ENCODE measurements around the gene PPME1.

The PPME1 gene

DNA sequence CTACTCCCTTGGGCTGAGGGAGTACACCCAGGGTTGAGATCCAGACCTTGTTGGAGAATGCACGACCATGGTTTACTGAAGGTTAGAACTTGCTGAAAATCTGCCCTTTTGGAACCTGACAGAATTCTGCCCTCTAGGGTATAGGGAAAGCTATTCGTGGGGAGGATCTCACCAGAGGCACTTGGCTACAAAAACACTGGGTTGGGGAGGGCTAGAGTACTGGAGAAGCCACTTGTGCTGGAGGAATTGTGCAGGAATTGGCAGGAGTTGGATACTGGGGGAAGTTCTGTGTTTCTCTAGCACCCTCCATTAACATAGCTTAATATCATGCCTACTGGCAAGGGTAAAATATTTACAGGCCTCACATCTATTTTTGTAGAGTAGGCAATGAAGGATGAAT is 55.8 kb downstream of the PPME1 start:
- no peak for DNase-seq (ENCODE audit: low read depth in 2 of 2)

DNA sequence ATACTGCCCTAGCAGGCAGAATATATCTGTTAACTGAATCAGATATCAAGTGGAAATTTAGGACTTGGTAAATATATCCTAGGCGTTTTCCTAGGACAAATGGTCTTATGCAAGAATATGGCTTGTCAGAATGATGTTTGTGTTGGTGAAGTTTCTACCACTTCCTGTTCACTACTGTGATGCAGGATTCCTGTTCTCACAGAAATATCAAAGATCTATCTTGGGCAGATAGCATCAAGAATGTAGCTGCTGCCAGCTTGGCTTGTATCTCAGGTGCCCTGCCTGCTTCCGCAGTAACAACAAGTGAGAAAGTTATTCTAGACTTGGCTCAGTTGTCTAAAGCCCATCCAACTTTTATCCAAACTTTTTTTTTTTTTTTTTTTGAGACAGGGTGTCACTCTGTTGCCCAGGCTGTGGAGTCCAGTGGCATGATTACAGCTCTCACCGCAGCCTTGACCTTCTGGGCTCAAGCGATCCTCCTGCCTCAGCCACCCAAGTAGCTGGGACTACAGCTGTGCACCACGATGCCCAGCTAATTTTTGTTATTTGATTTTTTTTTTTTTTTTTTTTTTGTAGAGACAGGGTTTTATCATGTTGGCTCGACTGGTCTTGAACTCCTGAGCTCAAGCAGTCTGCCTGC is 61.3 kb downstream of the PPME1 start:
- no peak for DNase-seq (ENCODE audit: low read depth in 2 of 2)

DNA sequence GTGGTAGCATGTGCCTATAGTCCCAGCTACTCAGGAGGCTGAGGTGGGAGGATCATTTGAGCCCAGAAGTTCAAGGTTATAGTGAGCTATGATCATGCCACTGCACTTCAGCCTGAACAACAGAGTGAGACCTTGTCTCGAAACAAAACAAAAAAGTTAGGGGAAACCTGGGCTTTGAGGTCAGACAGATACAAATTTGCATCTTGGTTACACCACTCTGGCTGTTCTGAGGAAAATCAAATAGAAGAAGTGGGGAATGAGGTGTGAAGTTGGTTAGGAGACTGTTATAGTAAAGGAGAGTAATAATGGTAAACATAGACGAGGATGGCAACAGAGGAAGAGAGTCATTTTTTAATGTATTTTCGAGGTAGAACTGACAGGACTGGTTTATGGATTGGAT is 62.6 kb downstream of the PPME1 start:
- no peak for DNase-seq (ENCODE audit: low read depth in 2 of 2)

DNA sequence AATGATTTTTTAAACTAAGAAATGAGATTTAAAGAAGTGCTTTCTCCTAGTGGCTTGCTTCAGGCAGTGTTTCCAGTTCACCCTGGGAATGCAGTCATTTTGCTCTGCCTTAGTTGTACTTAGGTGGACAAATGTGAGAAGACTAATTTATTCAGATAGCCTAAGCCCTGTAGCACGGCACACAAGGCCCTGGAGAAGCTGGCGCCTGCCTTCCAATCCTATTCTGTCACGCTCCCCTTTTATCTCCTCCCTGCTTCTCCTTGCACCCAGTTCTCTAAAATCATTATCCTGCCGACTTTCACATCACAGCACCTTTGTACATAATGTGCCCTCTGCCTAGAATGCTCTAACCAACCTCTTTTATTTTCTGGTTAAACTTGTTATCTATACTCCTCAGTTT is 64.0 kb downstream of the PPME1 start:
- no peak for DNase-seq (ENCODE audit: low read depth in 2 of 2)

DNA sequence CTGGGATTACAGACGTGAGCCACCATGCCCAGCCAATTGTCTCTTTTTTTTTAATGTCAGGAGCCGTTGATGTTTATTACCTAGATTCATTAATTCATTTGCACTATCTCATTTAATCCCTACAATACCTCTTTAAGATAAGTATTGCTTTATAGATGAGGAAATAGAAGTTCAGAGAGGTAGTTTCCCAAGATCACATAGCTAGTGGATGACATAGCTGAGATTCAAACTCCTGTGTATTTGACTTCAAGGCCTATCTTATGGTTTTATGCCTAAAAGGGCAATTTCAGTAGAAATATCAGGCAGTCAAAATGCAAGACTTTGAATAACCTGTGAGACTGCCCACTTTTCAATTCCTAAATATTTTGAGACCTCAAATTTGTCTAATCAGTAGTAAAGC is 66.5 kb downstream of the PPME1 start:
- no peak for DNase-seq (ENCODE audit: low read depth in 2 of 2)

DNA sequence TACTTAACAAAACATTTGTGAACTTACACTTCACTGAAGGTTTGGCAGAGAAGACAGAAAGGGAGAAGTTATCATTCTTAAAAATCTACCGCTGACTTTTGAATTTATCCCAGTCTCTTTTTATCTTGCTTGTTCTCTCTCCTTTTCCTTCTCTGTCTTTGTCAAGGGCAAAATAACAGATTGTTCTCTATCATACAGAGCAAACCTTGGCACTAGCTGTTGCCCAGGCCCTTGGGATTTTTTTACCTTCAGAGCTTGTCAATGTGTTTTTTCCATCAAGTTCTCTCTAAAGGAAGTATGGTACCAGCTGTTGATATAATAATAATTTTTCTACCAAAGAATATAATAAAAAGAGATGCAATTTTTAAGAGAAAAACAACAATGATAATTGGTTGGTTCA is 67.2 kb downstream of the PPME1 start:
- no peak for DNase-seq (ENCODE audit: low read depth in 2 of 2)

DNA sequence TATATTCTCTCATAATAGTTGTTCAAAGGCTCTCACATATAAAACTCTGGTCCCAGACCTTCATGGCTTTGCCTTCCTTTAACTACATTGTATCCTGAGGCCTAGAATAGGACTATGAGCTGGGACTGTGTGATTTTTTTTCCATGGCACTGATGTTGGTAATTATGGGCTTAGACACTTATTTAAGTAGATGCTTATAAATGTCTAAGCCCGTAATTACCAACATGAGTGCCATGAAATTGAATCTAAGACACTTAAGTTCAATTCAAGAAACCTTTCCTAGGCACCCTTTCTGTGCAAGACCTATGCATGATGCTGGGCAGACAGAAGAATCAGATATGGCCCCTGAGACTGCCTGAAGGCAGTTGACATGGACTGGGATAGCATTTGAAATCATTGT is 77.4 kb downstream of the PPME1 start:
- DNase-seq (ENCODE audit: low read depth in 2 of 2), result no peak

DNA sequence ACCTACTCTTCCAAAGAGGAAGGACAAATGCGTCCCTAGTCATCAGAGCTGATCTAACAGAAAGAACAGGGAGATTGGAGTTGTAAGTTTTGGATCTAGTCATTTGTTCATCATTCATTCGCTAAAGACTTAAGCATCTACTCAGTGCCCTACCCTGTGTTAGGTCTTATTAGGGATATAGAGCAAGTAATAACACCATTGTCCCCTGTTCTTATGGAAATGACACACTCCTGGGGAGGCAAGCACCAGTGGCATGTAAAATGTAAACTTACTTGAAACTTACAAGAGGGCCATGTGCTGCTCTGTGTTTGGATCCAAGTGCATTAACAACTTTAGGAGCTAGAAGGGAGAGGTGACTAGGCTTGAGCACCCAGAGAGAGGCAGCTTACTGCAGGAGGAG is 78.4 kb downstream of the PPME1 start:
- no peak for DNase-seq (ENCODE audit: low read depth in 2 of 2)

DNA sequence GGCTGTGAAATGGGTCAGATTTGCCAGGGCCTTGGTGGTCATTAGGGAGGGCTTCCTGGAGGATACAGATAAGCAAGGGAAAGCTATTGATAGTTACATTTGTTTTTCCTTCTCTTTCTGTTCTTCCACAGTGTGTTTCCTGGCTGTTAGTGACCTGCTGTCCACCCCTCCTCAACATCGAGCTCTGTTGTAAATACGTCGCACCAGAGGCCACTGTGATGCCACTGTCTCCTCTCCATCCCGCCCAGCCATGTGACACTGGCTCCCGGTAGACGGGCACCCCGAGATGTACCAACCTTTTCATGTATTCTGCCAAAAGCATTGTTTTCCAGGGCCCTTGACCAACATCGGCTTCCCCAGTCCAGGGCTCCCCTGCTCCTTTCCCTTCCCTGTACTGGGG is 82.3 kb downstream of the PPME1 start:
- no peak for DNase-seq (ENCODE audit: low read depth in 2 of 2)

DNA sequence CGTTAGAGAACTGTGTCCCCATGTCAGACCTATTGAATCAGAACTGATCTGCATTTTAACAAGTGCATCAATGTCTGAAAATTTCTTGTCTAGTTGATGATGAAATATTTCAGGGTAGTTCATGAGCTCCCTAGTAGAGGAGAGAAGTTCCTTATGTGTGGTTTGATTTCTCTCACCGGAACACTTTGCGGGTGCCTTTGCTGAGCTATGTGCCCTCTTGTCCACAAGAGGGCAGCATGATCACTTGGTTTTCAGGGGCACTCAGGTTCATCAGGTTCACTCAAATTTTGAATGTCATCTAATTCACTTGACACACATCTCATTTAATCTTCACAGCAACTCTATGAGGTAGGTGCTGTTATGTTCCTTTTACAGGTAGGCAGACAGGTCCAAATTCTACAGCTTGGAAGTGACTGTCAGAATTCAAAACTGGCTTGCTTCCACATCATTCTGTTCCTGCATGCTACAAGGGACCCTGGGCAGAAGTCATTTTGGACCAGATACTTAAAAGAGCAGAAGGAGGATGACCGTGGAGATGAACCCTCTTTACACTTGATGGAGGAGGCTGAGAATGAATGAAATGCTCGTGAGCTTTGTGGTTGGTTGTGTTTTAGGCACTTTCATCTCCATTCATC is 84.8 kb downstream of the PPME1 start:
- peak; percentile 21 to 31 for DNase-seq (ENCODE audit: low read depth in 2 of 2)

DNA sequence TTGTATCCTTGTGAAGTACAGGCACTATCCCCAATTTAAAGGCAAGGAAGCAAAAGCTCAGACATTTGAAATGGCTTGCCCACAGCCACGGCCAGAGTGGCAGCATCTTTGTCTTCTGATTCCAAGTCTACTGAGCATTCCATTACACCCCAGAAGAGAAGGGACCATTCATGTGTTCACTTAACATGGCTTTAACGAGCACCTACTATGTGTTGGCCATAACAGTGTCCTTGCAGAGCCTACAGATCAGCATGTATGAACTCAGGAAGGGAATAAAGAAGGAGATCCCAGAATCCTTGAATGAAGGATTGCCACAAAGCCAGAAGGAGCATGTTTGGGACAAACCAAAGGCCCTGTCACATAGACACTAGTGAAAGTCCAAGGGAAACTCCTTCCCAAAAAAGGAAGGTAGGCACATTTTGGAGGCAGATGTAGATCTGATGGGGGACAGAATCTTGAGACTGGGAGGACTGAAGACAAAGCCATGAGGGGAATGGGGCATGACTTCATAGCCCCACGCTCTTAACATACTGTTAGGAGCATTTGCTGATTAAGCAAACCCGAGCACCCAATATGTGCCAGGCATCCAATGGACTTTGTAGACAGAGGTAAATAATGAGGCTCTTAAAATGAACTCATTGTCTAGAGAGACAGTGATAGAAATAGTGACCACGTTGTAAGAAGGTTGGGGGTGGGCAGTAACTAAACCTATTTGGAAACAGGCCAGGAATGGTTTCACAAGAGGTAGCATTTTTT is 85.5 kb downstream of the PPME1 start:
- DNase-seq (ENCODE audit: low read depth in 2 of 2), result no peak

DNA sequence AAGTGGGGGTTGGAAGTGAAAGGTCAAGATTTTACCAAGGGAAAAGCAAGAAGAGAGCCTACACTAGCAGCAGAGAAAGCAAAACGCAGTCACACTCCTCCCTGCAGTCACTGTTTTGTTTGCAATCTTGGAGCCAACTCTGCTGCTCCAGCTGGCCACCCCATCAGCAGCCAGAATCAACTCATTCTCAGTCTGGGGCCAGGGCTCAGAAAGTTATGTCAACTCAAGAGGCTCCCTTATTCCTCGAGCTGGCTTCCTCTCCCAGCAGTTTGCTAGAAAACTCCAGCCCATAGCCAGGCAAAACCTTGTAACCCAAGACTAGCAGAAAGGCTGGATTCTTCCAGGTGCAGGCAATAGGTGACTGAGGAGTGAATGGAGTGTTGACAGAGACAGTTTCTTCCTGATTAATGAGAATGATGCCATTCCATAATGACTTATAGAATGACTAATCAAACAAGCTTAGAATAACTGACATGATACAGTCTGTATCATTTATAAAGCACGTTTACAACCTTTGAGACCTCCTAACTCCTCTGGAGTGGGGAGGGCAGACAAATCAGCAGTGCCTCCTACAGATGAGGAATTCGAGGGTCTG is 87.0 kb downstream of the PPME1 start:
- no peak for DNase-seq (ENCODE audit: low read depth in 2 of 2)

DNA sequence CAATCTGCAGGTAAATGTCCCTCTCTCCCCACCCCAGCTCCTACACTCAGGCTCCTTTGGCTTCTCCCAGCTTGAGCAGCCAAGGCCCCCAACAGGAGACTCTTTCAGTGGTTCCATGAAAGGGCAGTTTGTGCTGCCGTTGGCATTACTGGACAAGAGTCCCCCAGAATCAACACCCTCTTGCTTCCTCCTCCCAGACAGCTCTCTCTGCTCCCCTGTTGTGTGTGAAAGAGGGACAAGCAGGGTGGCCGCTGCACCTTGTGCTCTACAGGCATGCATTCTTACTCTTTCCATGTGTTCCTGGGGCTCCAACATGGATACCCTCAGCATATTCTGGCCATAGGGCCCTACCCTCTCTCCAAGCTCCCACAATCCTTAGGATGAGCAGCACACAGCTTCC is 91.6 kb downstream of the PPME1 start:
- no peak for DNase-seq (ENCODE audit: low read depth in 2 of 2)

DNA sequence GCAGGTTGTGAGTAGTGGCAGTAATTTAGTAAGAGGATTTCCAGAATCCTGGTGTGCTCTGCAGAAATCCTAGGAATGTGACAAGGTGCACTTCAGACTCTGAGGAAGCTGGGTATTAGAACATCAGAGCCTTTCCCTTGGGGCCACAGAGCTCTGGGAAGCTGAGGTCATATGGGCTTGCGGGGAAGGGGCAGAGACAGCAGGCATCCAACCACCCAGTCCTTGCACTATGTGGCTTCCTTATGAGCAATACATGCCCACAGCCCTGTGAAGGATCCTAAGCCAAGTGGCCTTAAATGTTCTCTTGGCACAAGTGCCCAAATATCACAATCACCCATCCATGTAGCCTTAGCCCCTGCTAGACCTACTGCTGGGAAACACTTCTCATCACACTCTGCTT is 94.2 kb downstream of the PPME1 start:
- DNase-seq (ENCODE audit: low read depth in 2 of 2), result no peak

DNA sequence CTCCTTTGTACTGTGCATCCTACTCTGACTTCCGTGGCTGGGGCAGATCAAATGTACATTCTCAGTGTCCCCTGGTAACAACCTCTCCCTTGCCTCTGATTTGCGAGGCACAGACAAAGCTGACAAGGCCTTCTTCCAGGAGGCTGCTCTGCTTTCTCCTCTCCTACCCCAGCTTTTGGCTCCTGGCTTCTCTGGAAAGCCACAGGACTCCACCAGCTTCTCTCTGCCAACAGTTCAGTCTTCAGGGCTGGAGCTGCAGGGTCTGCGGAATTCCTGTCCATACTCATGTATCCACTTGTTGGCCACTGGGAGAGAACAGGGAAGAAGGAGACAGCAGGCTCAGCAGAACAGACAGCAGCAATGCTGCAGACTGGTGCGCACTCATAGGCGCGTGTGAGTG is 95.9 kb downstream of the PPME1 start:
- DNase-seq (ENCODE audit: low read depth in 2 of 2), result no peak

DNA sequence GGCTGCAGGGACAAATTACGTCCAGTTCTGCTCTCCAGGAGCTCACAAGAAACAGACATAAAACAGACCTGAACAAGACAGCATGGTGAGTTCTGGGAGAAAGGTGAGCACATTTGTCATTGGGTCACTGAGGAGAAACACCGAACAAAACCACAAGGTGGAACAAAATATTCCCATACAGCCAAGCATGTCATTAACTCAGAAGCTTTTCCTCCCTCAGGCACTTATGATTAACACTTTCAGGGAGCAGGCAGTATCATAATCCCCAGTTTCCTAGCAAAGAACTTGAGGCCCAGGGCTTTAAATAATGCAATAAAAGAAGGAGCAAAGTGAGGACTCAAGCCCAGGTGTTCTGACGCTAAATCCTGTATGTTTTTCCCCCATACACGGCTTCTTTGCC is 97.4 kb downstream of the PPME1 start:
- no peak for DNase-seq (ENCODE audit: low read depth in 2 of 2)

DNA sequence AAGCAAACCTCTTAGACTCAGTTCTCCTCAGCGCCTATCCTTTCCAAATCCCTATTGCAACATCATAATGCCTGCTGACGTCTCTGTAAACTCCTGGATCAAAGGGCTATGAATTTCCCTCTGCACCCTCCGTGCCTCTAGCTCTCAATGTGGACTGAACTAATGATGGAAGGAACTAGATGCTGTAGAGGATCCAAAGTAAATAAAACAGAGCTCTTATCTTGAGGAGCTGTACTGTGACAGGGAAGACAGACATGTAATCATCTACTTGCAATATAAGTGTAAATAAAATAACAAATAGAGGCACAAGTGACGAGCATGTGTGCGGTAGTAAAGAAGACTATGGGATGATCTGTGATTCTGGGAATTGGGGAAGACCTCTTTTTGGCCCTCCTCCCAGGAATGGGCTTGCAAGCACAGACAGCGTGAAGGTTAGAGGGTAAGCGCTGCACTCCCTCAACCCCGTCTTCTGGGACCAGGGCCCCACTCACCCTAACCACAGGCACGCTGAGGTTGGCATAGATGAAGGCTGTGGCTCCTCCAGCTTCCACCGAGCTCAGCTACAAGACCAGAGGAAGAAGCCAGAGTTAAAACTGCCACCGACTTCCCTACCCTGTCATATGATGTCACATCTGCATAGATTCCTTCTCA is 98.2 kb downstream of the PPME1 start:
- DNase-seq (ENCODE audit: low read depth in 2 of 2), result no peak

DNA sequence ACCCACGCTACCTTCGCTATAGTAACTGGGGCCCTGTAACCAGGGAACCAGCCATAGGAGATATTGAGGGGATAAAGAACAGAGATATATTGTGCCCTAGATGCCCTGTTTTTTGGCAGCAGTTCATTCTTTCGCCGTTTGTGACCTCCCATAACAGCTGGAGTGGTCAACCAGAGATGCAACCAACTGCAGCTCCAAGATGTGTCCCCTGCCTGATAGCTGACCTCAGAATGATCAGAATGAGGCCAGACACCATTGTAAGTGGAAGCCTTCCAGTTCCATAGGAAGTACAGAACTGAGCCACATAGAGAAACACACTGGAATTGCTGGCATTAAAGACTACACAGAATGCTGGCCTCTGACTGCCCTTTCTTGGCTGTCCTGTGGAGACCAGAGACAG is 101.2 kb downstream of the PPME1 start:
- DNase-seq (ENCODE audit: low read depth in 2 of 2), result no peak

DNA sequence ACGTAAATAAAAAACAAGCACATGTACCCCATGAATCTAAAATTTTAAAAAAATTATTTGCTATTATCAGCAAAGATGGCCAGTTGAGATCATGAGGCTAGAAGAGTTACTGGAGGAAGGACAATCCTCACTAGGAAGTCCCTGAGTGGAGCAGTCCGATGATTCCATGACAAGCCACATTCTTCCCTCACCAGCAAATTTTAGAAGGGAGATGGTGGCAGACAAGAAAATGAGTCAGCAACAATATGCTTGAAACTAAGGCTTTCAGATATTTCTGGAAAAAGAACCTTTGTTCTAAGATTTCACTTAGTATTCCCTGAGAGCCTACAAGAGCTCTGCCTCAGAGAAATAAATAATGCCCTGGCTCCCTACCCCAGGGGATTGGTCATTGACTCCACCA is 105.5 kb downstream of the PPME1 start:
- DNase-seq (ENCODE audit: low read depth in 2 of 2), result no peak

DNA sequence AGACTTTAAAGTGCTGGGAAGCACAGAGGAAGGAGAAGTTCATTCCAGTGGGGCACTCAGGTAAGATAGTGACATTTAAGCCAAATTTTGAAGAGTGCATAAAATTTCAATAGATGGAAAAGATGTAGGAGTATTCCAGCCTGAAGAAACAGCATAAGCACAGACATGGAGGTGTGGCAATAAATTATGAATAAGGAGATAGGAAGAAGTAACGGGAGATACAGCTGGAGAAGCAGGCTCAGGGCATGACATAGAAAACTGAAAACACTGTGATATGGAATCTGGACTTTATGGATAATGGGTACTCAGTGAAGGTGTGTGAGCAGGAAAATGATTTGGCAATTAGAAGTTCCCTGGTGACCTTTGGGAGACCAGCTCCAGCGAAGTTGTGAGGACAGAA is 107.0 kb downstream of the PPME1 start:
- no peak for DNase-seq (ENCODE audit: low read depth in 2 of 2)

DNA sequence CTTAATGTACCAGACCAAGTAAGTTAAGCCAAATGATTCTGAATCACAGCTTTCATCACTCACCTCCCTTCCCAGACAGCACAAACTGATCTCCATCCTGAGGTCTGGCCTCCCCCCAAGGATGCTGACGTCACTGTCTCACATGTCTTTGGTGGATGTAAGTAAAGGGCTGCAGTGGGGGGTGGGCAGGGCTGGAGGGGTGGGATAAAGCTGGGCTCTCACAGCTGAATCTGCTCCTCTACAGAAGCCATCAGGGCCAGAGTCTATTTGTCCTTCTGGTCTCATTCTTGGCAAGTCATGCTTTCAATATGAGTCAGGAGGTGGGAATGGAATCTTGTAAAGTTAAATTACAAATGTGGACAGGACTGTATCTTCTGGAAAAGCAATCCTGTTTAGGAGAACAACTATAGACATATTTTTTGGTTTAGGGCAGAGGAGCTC is 107.7 kb downstream of the PPME1 start:
- DNase-seq (ENCODE audit: low read depth in 2 of 2), result no peak

DNA sequence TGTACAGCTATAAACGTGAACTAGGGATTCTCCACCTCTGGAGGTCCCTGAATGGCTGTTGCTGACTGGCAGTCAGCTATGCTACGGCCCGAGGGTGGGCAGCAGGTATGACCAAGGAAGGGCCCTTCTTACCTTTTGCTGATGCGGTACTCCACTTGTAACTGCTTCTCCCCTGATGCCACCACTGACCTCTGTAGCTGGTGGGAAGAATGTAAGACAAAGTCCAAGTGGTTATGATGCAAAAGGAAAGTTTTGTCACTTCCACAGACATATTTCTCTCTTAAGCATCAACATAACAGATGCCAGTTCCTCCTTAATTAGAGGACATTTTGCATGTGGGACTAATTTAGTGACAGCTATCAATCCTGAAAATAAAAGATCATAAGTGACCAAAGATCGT is 108.2 kb downstream of the PPME1 start:
- no peak for DNase-seq (ENCODE audit: low read depth in 2 of 2)
